ENCODE results near the gene SLC8A1.

Gene SLC8A1

DNA sequence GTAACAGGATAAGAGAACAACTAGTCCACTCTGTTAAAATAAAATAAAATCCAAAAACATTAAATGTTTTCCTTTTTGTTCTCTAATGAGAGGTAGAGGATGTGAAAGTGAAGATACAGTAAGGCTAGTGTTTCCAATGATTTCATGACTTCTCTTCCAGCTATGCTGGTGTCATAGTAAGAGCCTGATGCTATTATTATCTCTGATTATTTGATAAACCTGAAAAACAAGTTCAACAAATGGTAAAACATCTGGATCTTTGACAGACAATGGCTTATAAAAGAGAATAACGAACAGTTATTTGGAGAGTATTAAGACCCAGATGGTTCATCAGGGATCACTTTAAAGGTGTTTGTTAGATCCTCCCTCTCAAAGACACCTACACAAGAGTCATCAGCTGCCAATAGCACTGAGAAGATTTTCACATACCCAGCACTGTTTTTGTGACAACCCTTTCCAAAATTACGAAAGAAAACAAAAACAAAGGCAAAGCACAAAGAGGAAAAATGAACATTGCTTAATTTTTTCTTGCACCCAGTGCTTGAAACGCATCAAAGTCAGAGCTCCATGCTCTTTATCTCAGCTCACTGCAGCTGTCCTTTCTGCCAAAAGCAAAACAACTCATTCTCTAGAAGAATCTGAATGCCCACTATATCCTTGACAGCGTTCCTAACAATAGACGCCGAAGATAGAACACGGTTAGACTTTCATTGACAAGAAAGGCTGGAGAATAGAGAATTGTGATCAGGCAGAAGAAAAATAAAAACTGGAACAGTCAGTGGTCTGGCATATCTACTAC is 168.6 kb downstream of the SLC8A1 start:
- no peak overlapping the region for H3K4me3 ChIP-seq (ENCODE audit: low read depth, low read length)
- TF ChIP-seq CTCF (IDR thresholded peaks at IDR 0.05; ENCODE audit: low read depth, low read length) = no peak
- TF ChIP-seq MAX (IDR thresholded peaks at IDR 0.05; ENCODE audit: low read depth, low read length) = no peak
- no peak for DNase-seq (ENCODE audit: low read depth)

DNA sequence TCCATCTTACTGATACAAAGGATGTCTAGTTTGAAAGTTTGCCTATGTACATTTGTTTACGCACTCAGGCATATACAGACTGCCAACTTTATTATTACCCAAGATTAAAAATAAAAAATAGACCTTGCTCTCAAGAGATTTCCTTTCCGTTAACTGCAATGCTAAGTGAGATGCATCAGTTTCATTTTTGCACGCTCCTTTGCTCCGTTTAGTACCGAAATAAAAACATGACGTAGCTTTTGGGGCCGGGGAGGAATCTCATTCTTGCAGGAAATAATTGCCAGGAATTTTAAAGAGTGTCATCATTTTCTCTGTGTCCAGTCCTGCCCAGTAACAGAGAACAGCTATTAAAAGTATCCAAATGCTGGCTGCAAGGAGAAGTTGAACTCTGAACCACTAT is 169.5 kb downstream of the SLC8A1 start:
- no peak for DNase-seq (ENCODE audit: low read depth)
- H3K4me3 ChIP-seq (ENCODE audit: low read depth, low read length) = no peak overlapping the region
- TF ChIP-seq MYC (IDR thresholded peaks at IDR 0.05; ENCODE audit: low read depth, low read length) (no peak), POLR2A (IDR thresholded peaks at IDR 0.05; ENCODE audit: extremely low read depth, insufficient read length) (no peak), MAX (IDR thresholded peaks at IDR 0.05; ENCODE audit: low read depth, low read length) (no peak), CTCF (IDR thresholded peaks at IDR 0.05; ENCODE audit: low read depth, low read length) (no peak)

DNA sequence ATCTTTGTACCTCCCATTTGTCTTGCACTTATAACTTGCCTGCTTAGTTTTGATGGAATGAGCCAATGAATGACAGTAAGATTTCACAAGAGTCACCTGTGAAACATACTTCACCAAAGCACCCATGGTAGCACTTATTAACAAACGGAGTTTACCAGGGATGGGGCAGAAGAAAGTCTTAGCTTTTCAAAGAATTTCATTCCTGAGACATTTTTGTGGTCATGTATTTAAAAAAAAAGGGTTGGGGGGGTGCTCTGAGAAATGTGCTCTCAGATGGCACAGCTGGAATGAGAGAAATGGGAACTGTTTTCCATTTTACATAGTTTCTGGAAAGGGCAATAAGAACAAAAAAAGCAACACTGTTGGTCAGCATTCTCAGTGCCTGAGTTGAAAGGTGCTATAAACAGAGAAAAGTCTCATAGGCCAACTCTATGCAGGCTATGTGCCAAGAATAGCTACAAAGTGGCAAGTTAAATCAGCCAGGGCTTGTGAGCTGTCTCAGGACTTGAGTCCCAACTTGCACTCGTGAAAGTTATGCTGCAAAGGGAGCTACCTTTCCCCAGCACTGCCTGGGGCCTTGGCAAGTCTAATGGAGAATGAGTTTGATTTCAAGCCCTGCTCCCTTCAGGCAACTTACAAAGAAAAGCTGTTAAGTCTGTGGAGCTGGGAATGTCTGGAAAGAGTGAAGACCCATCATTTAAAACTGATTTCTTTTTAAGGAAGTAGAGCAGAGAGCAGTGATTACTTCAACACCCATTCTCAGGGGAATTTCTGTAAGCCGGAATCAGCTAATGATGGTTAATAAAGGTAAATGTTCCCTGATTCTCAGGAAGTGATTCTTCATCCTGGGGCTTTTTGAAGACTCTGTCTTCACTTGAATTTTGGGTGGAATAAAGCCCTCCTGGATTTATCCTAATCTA is 170.6 kb downstream of the SLC8A1 start:
- no peak overlapping the region for H3K4me3 ChIP-seq (ENCODE audit: low read depth, low read length)
- no peak for DNase-seq (ENCODE audit: low read depth)
- no peak for TF ChIP-seq MYC (IDR thresholded peaks at IDR 0.05; ENCODE audit: low read depth, low read length)
- no peak for TF ChIP-seq POLR2A (IDR thresholded peaks at IDR 0.05; ENCODE audit: extremely low read depth, insufficient read length)

- DNase-seq (ENCODE audit: low read depth) = no peak
- no peak for TF ChIP-seq MYC (IDR thresholded peaks at IDR 0.05; ENCODE audit: low read depth, low read length)
- no peak for TF ChIP-seq MAX (IDR thresholded peaks at IDR 0.05; ENCODE audit: low read depth, low read length)
- TF ChIP-seq POLR2A (IDR thresholded peaks at IDR 0.05; ENCODE audit: extremely low read depth, insufficient read length) = no peak
- TF ChIP-seq CTCF (IDR thresholded peaks at IDR 0.05; ENCODE audit: low read depth, low read length) = no peak
- H3K4me3 ChIP-seq (ENCODE audit: low read depth, low read length) = no peak overlapping the region
These were observed 172.4 kb downstream of the SLC8A1 start for GRCh38 chr2:40279482-40279881.

- no peak for DNase-seq (ENCODE audit: low read depth)
- H3K4me3 ChIP-seq (ENCODE audit: low read depth, low read length) = no peak overlapping the region
- TF ChIP-seq MAX (IDR thresholded peaks at IDR 0.05; ENCODE audit: low read depth, low read length) (no peak), MYC (IDR thresholded peaks at IDR 0.05; ENCODE audit: low read depth, low read length) (no peak)
These were observed 172.9 kb downstream of the SLC8A1 start for GRCh38 chr2:40279001-40279400.

DNA sequence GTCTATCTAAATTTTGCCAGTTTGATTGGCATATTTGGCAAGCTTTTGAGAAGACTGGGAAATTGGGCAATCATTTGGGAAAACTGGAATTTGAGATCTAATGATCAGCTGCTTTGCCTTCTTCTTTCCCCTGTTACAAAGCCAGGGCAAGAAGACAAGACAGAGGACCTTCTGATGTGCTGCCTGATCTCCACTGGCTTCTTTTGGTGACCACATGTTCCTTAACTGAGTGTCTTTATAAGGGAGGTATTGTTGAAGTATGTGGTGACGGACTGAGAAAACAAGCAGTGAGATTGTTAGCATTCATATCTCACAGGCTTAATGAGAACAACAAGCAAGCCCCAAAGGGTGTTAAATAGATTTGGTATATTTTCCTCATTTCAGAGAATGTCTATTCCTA is 175.8 kb downstream of the SLC8A1 start:
- no peak for TF ChIP-seq MAX (IDR thresholded peaks at IDR 0.05; ENCODE audit: low read depth, low read length)
- TF ChIP-seq POLR2A (IDR thresholded peaks at IDR 0.05; ENCODE audit: extremely low read depth, insufficient read length) = no peak
- no peak for TF ChIP-seq MYC (IDR thresholded peaks at IDR 0.05; ENCODE audit: low read depth, low read length)
- TF ChIP-seq CTCF (IDR thresholded peaks at IDR 0.05; ENCODE audit: low read depth, low read length) = no peak
- DNase-seq (ENCODE audit: low read depth) = no peak

More for the DNA sequence above, 175.8 kb downstream of the SLC8A1 start:
- no peak overlapping the region for H3K4me3 ChIP-seq (ENCODE audit: low read depth, low read length)
